Measurements from ENCODE around the gene TMEM86A. TPM values are rescaled to one million over a fixed set of nuclear protein-coding genes. Genes with fewer than 3 reads are reported as not detected.
A peak's percentile ranks its signal among the peaks of the same experiment; 100 is the strongest.

Gene TMEM86A
- total and polyA plus RNA-seq, 2 donors (not counting 1 experiment from before 2014, with no cell fraction given), result 0.16 to 0.83 TPM

- Histone ChIP-seq H3K27me3 (ENCODE audit: control insufficient read depth, insufficient read depth, low read length) (no peaks in the 10 kb centered on the region), H3K4me3 (replicated peaks in 1 of 4; ENCODE audit: control extremely low read depth in 1 of 4, insufficient read depth in 1 of 4, low read depth in 3 of 4, low read length in 4 of 4) (no peak overlapping the region), H3K79me2 (ENCODE audit: control insufficient read depth, insufficient read depth, low read length) (no peaks in the 10 kb centered on the region), H3K4me1 (ENCODE audit: control insufficient read depth, extremely low read depth, insufficient read depth, low read length) (no peaks in the 10 kb centered on the region), H2AFZ (ENCODE audit: low read length) (no peak overlapping the region), H4K20me1 (ENCODE audit: control insufficient read depth, extremely low read depth, insufficient read depth, low read length) (no peaks in the 10 kb centered on the region), H3K36me3 (ENCODE audit: control insufficient read depth, insufficient read depth, low read length) (no peaks in the 10 kb centered on the region), H3K27ac (ENCODE audit: insufficient read depth, low read length) (no peak overlapping the region), H3K9me3 (ENCODE audit: control insufficient read depth, insufficient read depth, low read depth, low read length) (no peaks in the 10 kb centered on the region), H3K4me2 (ENCODE audit: extremely low read depth, insufficient read depth, low read length) (no peak overlapping the region), H3K9ac (ENCODE audit: insufficient read depth, low read length) (no peak overlapping the region)
- no peak for TF ChIP-seq EZH2 (IDR thresholded peaks at IDR 0.05; ENCODE audit: low read length, missing control alignments)
- no peak for TF ChIP-seq CTCF (conservative IDR thresholded peaks at IDR 0.05 in 1 of 2, IDR thresholded peaks at IDR 0.05 in 1 of 2; ENCODE audit: low read depth in 1 of 2, low read length in 2 of 2)
- DNase-seq (ENCODE audit: low read depth in 2 of 2), result no peak
Measured at GRCh38 chr11:18730020-18730419, 31.4 kb downstream of the TMEM86A start.

- no peak overlapping the region for H3K4me2 ChIP-seq (ENCODE audit: extremely low read depth, insufficient read depth, low read length)
- H3K4me3 ChIP-seq (replicated peaks in 1 of 4; ENCODE audit: control extremely low read depth in 1 of 4, insufficient read depth in 1 of 4, low read depth in 3 of 4, low read length in 4 of 4), result no peak overlapping the region
- no peaks in the 10 kb centered on the region for H3K4me1 ChIP-seq (ENCODE audit: control insufficient read depth, extremely low read depth, insufficient read depth, low read length)
- H3K9ac ChIP-seq (ENCODE audit: insufficient read depth, low read length), result no peak overlapping the region
- DNase-seq (ENCODE audit: low read depth in 2 of 2), result no peak
- H3K79me2 ChIP-seq (ENCODE audit: control insufficient read depth, insufficient read depth, low read length), result no peaks in the 10 kb centered on the region
- H2AFZ ChIP-seq (ENCODE audit: low read length), result no peak overlapping the region
- H3K27me3 ChIP-seq (ENCODE audit: control insufficient read depth, insufficient read depth, low read length), result no peaks in the 10 kb centered on the region
- H4K20me1 ChIP-seq (ENCODE audit: control insufficient read depth, extremely low read depth, insufficient read depth, low read length), result no peaks in the 10 kb centered on the region
- H3K36me3 ChIP-seq (ENCODE audit: control insufficient read depth, insufficient read depth, low read length), result no peaks in the 10 kb centered on the region
- no peak overlapping the region for H3K27ac ChIP-seq (ENCODE audit: insufficient read depth, low read length)
- H3K9me3 ChIP-seq (ENCODE audit: control insufficient read depth, insufficient read depth, low read depth, low read length), result no peaks in the 10 kb centered on the region
- no peak for TF ChIP-seq CTCF (conservative IDR thresholded peaks at IDR 0.05 in 1 of 2, IDR thresholded peaks at IDR 0.05 in 1 of 2; ENCODE audit: low read depth in 1 of 2, low read length in 2 of 2)
- TF ChIP-seq EZH2 (IDR thresholded peaks at IDR 0.05; ENCODE audit: low read length, missing control alignments), result no peak
Measured at GRCh38 chr11:18731441-18731840, 32.9 kb downstream of the TMEM86A start.

GRCh38 chr11:18731949-18732821, 33.6 kb downstream of the TMEM86A start:
- no peaks in the 10 kb centered on the region for H3K27me3 ChIP-seq (ENCODE audit: control insufficient read depth, insufficient read depth, low read length)
- no peaks in the 10 kb centered on the region for H3K79me2 ChIP-seq (ENCODE audit: control insufficient read depth, insufficient read depth, low read length)
- H2AFZ ChIP-seq (ENCODE audit: low read length), result no peak overlapping the region
- no peak overlapping the region for H3K9ac ChIP-seq (ENCODE audit: insufficient read depth, low read length)
- peak; percentile 18 to 47 for DNase-seq (ENCODE audit: low read depth in 2 of 2)
- no peak overlapping the region for H3K4me3 ChIP-seq (replicated peaks in 1 of 4; ENCODE audit: control extremely low read depth in 1 of 4, insufficient read depth in 1 of 4, low read depth in 3 of 4, low read length in 4 of 4)
- H3K4me2 ChIP-seq (ENCODE audit: extremely low read depth, insufficient read depth, low read length), result no peak overlapping the region
- no peak overlapping the region for H3K27ac ChIP-seq (ENCODE audit: insufficient read depth, low read length)
- no peaks in the 10 kb centered on the region for H3K36me3 ChIP-seq (ENCODE audit: control insufficient read depth, insufficient read depth, low read length)
- H3K9me3 ChIP-seq (ENCODE audit: control insufficient read depth, insufficient read depth, low read depth, low read length), result no peaks in the 10 kb centered on the region
- TF ChIP-seq EZH2 (IDR thresholded peaks at IDR 0.05; ENCODE audit: low read length, missing control alignments) (no peak), CTCF (conservative IDR thresholded peaks at IDR 0.05 in 1 of 2, IDR thresholded peaks at IDR 0.05 in 1 of 2; ENCODE audit: low read depth in 1 of 2, low read length in 2 of 2) (peak; percentile 99 to 100)
- H4K20me1 ChIP-seq (ENCODE audit: control insufficient read depth, extremely low read depth, insufficient read depth, low read length), result no peaks in the 10 kb centered on the region
- no peaks in the 10 kb centered on the region for H3K4me1 ChIP-seq (ENCODE audit: control insufficient read depth, extremely low read depth, insufficient read depth, low read length)

Measured in fibroblast of lung (primary cell).